IMR-90 (cell line): ENCODE data around the gene ACAP1.

Experiments
- BHLHE40 ChIP-seq: fragments of 150-350 bp; IDR thresholded peaks from 2 replicates; pipeline ENCODE4 v1.6.1; 2016; ENCODE audit warnings: mild to moderate bottlenecking, low read depth, low read length
- CEBPB ChIP-seq: IDR thresholded peaks from 2 replicates; pipeline ENCODE4 v1.6.1; 2012; ENCODE audit warnings: low read depth, low read length, improper control_type of control experiment
- CTCF ChIP-seq: conservative IDR thresholded peaks from 2 replicates; pipeline ENCODE4 v1.5.1; 2012; ENCODE audit warnings: mild to moderate bottlenecking, low read depth, low read length, improper control_type of control experiment
- FOS ChIP-seq: fragments of 150-350 bp; IDR thresholded peaks from 2 replicates; pipeline ENCODE4 v1.6.1; 2016; ENCODE audit warnings: low read depth, low read length
- MAFK ChIP-seq: IDR thresholded peaks from 2 replicates; pipeline ENCODE4 v1.6.1; 2012; ENCODE audit warnings: low read depth, low read length, improper control_type of control experiment
- MAZ ChIP-seq: IDR thresholded peaks from 2 replicates; pipeline ENCODE4 v1.6.1; 2012; ENCODE audit warnings: low read depth, mild to moderate bottlenecking, low read length, improper control_type of control experiment, moderate library complexity, borderline replicate concordance
- POLR2A ChIP-seq: IDR thresholded peaks from 2 replicates; pipeline ENCODE4 v1.6.1; 2012; ENCODE audit warnings: mild to moderate bottlenecking, low read depth, low read length
- RAD21 ChIP-seq: IDR thresholded peaks from 2 replicates; pipeline ENCODE4 v1.6.1; 2012; ENCODE audit warnings: low read length, improper control_type of control experiment
- RFX5 ChIP-seq: IDR thresholded peaks from 2 replicates; pipeline ENCODE4 v1.8.0; 2012; ENCODE audit warnings: low read depth, mild to moderate bottlenecking, low read length, moderate library complexity
- SMC3 ChIP-seq: fragments of 150-350 bp; IDR thresholded peaks from 2 replicates; pipeline ENCODE4 v1.6.1; 2016; ENCODE audit warnings: low read depth, mild to moderate bottlenecking, antibody characterized with exemption, low read length, moderate library complexity
- TF ChIP-seq, protein P1 (sequence below): fragments of 150-350 bp; IDR thresholded peaks from 2 replicates; pipeline ENCODE4 v1.6.1; 2016; ENCODE audit warnings: low read depth, mild to moderate bottlenecking, low read length, moderate library complexity, borderline replicate concordance
- TF ChIP-seq, protein P2 (sequence below): fragments of 150-350 bp; IDR thresholded peaks from 2 replicates; pipeline ENCODE4 v1.6.1; 2017; ENCODE audit warnings: mild to moderate bottlenecking, antibody characterized with exemption, low read length, low read depth

GRCh38 chr17:7361906-7362305, 25.6 kb downstream of the ACAP1 start:
- TF ChIP-seq CTCF (no peak), RAD21 (no peak), POLR2A (no peak), MAFK (no peak), FOS (no peak), MAZ (no peak), CEBPB (no peak), RFX5 (no peak), BHLHE40 (no peak), SMC3 (no peak)
- TF ChIP-seq, protein P1, sequence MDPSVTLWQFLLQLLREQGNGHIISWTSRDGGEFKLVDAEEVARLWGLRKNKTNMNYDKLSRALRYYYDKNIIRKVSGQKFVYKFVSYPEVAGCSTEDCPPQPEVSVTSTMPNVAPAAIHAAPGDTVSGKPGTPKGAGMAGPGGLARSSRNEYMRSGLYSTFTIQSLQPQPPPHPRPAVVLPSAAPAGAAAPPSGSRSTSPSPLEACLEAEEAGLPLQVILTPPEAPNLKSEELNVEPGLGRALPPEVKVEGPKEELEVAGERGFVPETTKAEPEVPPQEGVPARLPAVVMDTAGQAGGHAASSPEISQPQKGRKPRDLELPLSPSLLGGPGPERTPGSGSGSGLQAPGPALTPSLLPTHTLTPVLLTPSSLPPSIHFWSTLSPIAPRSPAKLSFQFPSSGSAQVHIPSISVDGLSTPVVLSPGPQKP, result no peak
- TF ChIP-seq, protein P2, sequence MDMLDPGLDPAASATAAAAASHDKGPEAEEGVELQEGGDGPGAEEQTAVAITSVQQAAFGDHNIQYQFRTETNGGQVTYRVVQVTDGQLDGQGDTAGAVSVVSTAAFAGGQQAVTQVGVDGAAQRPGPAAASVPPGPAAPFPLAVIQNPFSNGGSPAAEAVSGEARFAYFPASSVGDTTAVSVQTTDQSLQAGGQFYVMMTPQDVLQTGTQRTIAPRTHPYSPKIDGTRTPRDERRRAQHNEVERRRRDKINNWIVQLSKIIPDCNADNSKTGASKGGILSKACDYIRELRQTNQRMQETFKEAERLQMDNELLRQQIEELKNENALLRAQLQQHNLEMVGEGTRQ, result no peak
